Measurements from ENCODE around the gene TFF2. TPM values are rescaled to one million over a fixed set of nuclear protein-coding genes. Genes with fewer than 3 reads are reported as not detected.

TFF2 gene
- total RNA-seq, 6 donors from 2014 or later, result not detected

- Histone ChIP-seq H3K9me3 (no peaks in the 10 kb centered on the region), H3K36me3 (no peaks in the 10 kb centered on the region), H3K4me3 (no peak overlapping the region), H3K4me1 (peaks cover 0 to 19% (median 7%) of the 10 kb centered on the region in 4 donors), H3K27ac (no peak overlapping the region), H3K27me3 (no peaks in the 10 kb centered on the region)
- ATAC-seq (ENCODE audit: low FRiP score in 2 of 2) (no peak), DNase-seq (no peak)
- WGBS, 2 donors, result 95% methylated on average over 19 of the region's 19 CpGs
- no peak for TF ChIP-seq POLR2AphosphoS5 (IDR thresholded peaks at IDR 0.05)
- no peak for TF ChIP-seq POLR2A (IDR thresholded peaks at IDR 0.05)
- TF ChIP-seq EP300 (IDR thresholded peaks at IDR 0.05), result no peak
- no peak for TF ChIP-seq CTCF (IDR thresholded peaks at IDR 0.05)
These were observed 46.3 kb upstream of the TFF2 start for GRCh38 chr21:42396799-42397745.

GRCh38 chr21:42395905-42396651 lies 45.3 kb upstream of the TFF2 start, which contains the start of gene TMPRSS3:
Gene TMPRSS3, minus strand, starts transcription at chr21:42396052. Its CDS starts 635 bp downstream, at chr21:42395417.
- Histone ChIP-seq H3K27me3 (no peaks in the 10 kb centered on the region), H3K27ac (peak within 1 kb of the TSS in 3 of 4 donors; percentile 19 to 43 (median 35)), H3K36me3 (no peaks in the 10 kb centered on the region), H3K9me3 (no peaks in the 10 kb centered on the region), H3K4me3 (peak within 1 kb of the TSS in 2 of 4 donors; percentile 7 to 13), H3K4me1 (peaks cover 0 to 19% (median 7%) of the 10 kb centered on the region in 4 donors)
- 51 to 52% methylated on average over 15 to 17 of the region's 17 CpGs for WGBS, 2 donors
- ATAC-seq (ENCODE audit: low FRiP score in 2 of 2) (peak; percentile 38 to 82), DNase-seq (peak in 1 of 2 donors; percentile 80)
- TF ChIP-seq POLR2AphosphoS5 (IDR thresholded peaks at IDR 0.05), result peak in 1 of 2 donors; percentile 15
- no peak for TF ChIP-seq POLR2A (IDR thresholded peaks at IDR 0.05)
- peak in 1 of 4 donors; percentile 18 for TF ChIP-seq EP300 (IDR thresholded peaks at IDR 0.05)
- TF ChIP-seq CTCF (IDR thresholded peaks at IDR 0.05), result no peak

GRCh38 chr21:42395302-42395701 lies 44.5 kb upstream of the TFF2 start:
- no peaks in the 10 kb centered on the region for H3K36me3 ChIP-seq
- peak overlapping the region in 1 of 4 donors; percentile 13 for H3K4me3 ChIP-seq
- WGBS, 2 donors, result 95% methylated on average over 11 of the region's 11 CpGs
- H3K27ac ChIP-seq, result peak overlapping the region in 2 of 4 donors; percentile 19 to 43
- DNase-seq, result no peak
- ATAC-seq (ENCODE audit: low FRiP score in 2 of 2), result no peak
- H3K27me3 ChIP-seq, result no peaks in the 10 kb centered on the region
- no peaks in the 10 kb centered on the region for H3K9me3 ChIP-seq
- no peak for TF ChIP-seq CTCF (IDR thresholded peaks at IDR 0.05)
- H3K4me1 ChIP-seq, result peaks cover 0 to 19% (median 7%) of the 10 kb centered on the region in 4 donors

- WGBS, 2 donors, result 56 to 63% methylated on average over 8 of the region's 8 CpGs
- no peak for ATAC-seq (ENCODE audit: low FRiP score in 2 of 2)
These were observed 42.7 kb upstream of the TFF2 start for GRCh38 chr21:42393443-42393950.

More at GRCh38 chr21:42393443-42393950, 42.7 kb upstream of the TFF2 start:
- H3K36me3 ChIP-seq, result no peaks in the 10 kb centered on the region
- no peaks in the 10 kb centered on the region for H3K27me3 ChIP-seq
- no peaks in the 10 kb centered on the region for H3K9me3 ChIP-seq
- DNase-seq, result no peak
- H3K27ac ChIP-seq, result no peak overlapping the region
- no peak overlapping the region for H3K4me3 ChIP-seq
- peaks cover 0 to 19% (median 15%) of the 10 kb centered on the region in 4 donors for H3K4me1 ChIP-seq
- TF ChIP-seq CTCF (IDR thresholded peaks at IDR 0.05), result no peak
- no peak for TF ChIP-seq POLR2A (IDR thresholded peaks at IDR 0.05)
- TF ChIP-seq POLR2AphosphoS5 (IDR thresholded peaks at IDR 0.05), result no peak
- TF ChIP-seq EP300 (IDR thresholded peaks at IDR 0.05), result no peak
